ENCODE data around the gene ACAA2.

- TF ChIP-seq POLR2A (IDR thresholded peaks at IDR 0.05): no peak
- TF ChIP-seq, protein P1, sequence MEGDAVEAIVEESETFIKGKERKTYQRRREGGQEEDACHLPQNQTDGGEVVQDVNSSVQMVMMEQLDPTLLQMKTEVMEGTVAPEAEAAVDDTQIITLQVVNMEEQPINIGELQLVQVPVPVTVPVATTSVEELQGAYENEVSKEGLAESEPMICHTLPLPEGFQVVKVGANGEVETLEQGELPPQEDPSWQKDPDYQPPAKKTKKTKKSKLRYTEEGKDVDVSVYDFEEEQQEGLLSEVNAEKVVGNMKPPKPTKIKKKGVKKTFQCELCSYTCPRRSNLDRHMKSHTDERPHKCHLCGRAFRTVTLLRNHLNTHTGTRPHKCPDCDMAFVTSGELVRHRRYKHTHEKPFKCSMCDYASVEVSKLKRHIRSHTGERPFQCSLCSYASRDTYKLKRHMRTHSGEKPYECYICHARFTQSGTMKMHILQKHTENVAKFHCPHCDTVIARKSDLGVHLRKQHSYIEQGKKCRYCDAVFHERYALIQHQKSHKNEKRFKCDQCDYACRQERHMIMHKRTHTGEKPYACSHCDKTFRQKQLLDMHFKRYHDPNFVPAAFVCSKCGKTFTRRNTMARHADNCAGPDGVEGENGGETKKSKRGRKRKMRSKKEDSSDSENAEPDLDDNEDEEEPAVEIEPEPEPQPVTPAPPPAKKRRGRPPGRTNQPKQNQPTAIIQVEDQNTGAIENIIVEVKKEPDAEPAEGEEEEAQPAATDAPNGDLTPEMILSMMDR (IDR thresholded peaks at IDR 0.05): no peak
- no peak for TF ChIP-seq EP300 (IDR thresholded peaks at IDR 0.05)
Measured at GRCh38 chr18:49752095-49752457, 61.3 kb downstream of the ACAA2 start.
